Renal cortex interstitium (tissue), 11 donors: Measurements from ENCODE around the gene IL4R. TPM values are rescaled to one million over a fixed set of nuclear protein-coding genes. Genes with fewer than 3 reads are reported as not detected.

Source experiments
- DNase-seq, 11 donors: peaks; one replicate each; pipeline ENCODE4 v3.0.0-alpha.2; 2013; ENCODE audit warnings: low read depth in 9 of 11, low spot score in 4 of 11; ENCODE audit errors: extremely low read depth in 1 of 11
- polyA plus RNA-seq, 3 donors: library from polyadenylated mRNA; unstranded; fragments of 120-200 nt; gene quantifications; one replicate each; pipeline ENCODE4 v1.2.1, GENCODE V29; 2013; ENCODE audit not compliant: insufficient read length in 3 of 3

Gene IL4R
- polyA plus RNA-seq, 3 donors = 15.5 to 25.4 (median 17.2) TPM

- DNase-seq = no peak
Observed at GRCh38 chr16:27340654-27341053, 26.9 kb downstream of the IL4R start.

GRCh38 chr16:27341549-27341948, 27.8 kb downstream of the IL4R start:
- no peak for DNase-seq

- DNase-seq = no peak
Observed at GRCh38 chr16:27341971-27342370, 28.2 kb downstream of the IL4R start.

DNA sequence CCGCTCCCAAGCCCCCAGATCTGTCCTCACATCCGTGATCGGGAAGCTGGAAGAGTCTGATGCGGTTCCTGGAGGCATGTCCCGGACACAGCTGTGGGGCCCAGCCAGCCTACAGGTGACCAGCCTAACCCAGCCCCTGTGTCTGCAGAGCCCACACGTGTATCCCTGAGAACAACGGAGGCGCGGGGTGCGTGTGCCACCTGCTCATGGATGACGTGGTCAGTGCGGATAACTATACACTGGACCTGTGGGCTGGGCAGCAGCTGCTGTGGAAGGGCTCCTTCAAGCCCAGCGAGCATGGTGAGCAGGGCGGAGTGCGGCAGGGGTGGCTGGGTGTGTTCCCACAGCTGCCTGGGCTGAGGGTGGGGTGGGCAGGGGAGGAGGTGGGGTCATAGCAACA, 30.9 kb downstream of the IL4R start:
- no peak for DNase-seq

GRCh38 chr16:27345201-27345600, 31.4 kb downstream of the IL4R start:
- no peak for DNase-seq

GRCh38 chr16:27346819-27347218, 33.0 kb downstream of the IL4R start:
- DNase-seq = no peak

- no peak for DNase-seq
Observed at GRCh38 chr16:27347930-27348685, 34.3 kb downstream of the IL4R start.

DNA sequence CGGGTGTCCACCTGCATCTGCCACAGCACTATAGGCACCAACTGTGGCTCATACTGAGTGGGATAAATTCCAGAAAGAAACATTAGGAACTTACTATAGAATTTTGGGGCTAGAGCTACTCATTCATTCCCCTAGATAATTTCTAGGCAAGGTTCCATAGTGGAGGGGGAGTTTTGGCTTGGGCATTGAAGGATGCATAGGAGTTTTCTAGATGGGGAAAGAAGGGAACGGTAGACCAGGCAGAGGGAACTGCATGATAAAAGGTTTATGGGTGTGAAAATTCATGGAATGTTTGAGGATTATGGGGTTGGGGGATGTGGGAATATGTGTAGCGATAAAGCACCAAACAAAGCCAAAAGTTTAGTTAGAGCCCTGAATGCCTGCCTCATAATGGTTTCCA, 35.5 kb downstream of the IL4R start:
- DNase-seq = no peak

DNA sequence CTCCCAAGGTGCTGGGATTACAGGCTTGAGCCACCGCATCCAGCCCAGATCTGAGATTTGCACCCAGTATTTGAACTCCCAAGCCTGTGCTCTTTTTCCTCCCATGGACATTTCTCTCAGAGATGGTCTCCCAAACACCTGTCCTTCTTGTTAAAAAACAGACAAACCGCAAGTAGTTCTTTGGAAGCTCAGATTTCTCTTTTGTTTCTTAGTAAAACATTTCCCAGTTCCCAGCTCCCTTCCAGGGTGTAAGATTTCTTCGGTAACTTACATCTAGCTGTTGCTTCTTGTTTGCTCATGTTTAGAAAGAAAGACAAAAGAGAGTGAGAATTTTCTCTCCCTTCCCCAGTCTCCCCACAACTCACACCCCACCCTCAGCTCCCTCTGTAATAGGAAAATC, 36.2 kb downstream of the IL4R start:
- no peak for DNase-seq

- no peak for DNase-seq
Observed at GRCh38 chr16:27351989-27352388, 38.2 kb downstream of the IL4R start.

GRCh38 chr16:27353853-27354252, 40.1 kb downstream of the IL4R start:
- DNase-seq = no peak

- no peak for DNase-seq
Observed at GRCh38 chr16:27355610-27356009, 41.8 kb downstream of the IL4R start.

DNA sequence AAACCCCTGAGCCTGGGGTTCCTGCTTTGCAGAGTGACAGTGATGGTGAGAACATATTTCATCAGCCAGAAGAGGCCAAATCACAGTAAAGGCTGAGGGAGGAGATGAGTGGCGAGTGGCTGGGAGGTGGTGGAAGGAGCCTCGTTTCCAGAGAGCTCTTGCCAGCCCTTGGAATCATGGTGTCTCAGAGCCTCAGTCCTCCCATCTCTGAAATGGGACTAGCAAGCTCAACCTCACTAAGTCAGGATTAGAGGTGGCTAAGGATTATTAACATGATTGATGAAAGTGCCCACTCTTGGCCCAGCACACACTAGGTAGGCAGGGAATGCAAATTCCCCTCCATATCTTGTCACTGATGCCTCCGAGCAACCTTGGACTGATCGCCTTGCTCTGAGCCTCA, 43.0 kb downstream of the IL4R start:
- DNase-seq = no peak

DNA sequence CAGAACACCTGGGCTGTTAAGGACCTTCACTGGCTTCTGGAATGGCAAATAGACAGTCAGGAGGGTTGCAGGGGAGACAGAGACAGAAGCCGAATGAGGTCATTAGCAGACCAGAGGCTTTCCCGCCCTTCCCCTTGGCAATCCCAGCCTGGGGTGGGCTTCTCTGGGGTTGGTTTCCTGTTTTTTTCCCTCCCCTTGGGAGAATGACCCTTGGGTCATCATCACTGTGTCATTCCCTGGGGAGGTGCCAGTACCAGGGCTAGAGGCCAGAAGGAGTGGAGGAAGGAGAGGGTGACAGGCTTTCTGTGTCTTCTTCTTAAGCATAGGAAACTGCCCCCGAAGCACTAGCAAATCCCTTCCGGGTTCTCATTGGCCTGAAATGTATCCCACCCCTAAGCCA, 45.3 kb downstream of the IL4R start:
- no peak for DNase-seq

DNA sequence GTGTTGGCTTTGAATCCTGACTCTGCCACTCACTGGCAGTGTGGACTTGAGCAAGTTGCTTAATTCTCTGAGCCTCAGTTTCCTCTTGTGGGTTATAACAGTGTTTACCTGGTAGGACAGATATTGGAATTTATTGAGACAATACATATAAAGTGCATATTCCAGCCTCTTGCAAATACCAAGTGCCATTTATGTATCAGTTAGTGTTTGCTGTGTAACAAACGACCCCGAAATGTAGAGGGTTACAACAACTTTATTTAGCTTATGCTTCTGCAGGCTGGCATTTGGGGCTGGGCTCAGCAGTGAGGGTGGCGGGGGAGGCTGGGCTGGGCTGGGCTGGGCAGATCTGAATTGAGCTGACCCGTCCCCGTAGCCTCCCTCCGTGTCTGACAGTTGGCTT, 45.8 kb downstream of the IL4R start:
- no peak for DNase-seq

- DNase-seq = no peak
Observed at GRCh38 chr16:27361987-27362386, 48.2 kb downstream of the IL4R start.

- DNase-seq = no peak
Observed at GRCh38 chr16:27362570-27363245, 48.9 kb downstream of the IL4R start.

DNA sequence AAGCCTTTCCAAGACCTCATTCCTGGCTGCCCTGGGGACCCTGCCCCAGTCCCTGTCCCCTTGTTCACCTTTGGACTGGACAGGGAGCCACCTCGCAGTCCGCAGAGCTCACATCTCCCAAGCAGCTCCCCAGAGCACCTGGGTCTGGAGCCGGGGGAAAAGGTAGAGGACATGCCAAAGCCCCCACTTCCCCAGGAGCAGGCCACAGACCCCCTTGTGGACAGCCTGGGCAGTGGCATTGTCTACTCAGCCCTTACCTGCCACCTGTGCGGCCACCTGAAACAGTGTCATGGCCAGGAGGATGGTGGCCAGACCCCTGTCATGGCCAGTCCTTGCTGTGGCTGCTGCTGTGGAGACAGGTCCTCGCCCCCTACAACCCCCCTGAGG, 49.5 kb downstream of the IL4R start:
- no peak for DNase-seq

- DNase-seq = no peak
Observed at GRCh38 chr16:27363797-27364196, 50.0 kb downstream of the IL4R start.

DNA sequence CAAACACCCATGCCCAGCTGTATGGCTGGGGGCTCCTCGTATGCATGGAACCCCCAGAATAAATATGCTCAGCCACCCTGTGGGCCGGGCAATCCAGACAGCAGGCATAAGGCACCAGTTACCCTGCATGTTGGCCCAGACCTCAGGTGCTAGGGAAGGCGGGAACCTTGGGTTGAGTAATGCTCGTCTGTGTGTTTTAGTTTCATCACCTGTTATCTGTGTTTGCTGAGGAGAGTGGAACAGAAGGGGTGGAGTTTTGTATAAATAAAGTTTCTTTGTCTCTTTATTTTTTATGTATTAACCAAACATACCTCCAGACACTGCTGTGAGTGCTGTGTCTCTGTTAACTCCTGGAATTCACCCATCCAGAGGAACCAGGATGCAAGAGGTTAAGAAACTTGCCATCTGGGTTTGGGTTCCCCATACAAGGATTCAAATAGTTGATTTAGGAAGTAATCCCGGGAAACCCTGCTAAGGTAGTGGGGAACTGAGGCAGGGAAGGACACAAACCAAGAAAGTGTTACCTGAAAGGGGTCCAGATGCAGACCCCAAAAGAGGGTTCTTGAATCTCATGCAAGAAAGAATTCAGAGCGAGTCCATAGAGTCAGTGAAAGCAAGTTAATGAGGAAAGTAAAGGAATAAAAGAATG, 50.8 kb downstream of the IL4R start:
- DNase-seq = no peak
